ENCODE measurements around the gene DYNC1I2. TPM values are rescaled to one million over a fixed set of nuclear protein-coding genes. Genes with fewer than 3 reads are reported as not detected.

DYNC1I2 gene
- total RNA-seq, 1 experiment from 2014 or later: 58.5 TPM

Other genes starting within 250 kb of the DYNC1I2 start
- 0.87 and 1.7 TPM in 2 replicates for gene CYBRD1, start 165.0 kb upstream of the DYNC1I2 start, total RNA-seq (2014; rRNA removed)
- gene SLC25A12, start 206.8 kb downstream of the DYNC1I2 start, total RNA-seq (2014; rRNA removed): 18.4 and 21.4 TPM in 2 replicates
- 58.7 and 76.8 TPM in 2 replicates for gene HAT1, start 235.0 kb downstream of the DYNC1I2 start, total RNA-seq (2014; rRNA removed)

Data from PC-3 (cell line).